A549 (cell line): ENCODE measurements around the gene SMAD6.

Experiments
- CBX8 ChIP-seq: fragments of 200-600 bp; sonication (generic); IDR thresholded peaks from 2 replicates; pipeline ENCODE4 v1.6.1; 2016
- CEBPB ChIP-seq, 2 experiments: fragments of >200 bp in 1 of 2; sonication (Bioruptor Twin) in 1 of 2; formaldehyde crosslinking in 1 of 2; IDR thresholded peaks; 2 replicates each; pipeline ENCODE4 v1.6.1; 2012 to 2016
- CTCF ChIP-seq: fragments of >200 bp; sonication (Bioruptor Twin); formaldehyde crosslinking; IDR thresholded peaks from 3 replicates; pipeline ENCODE4 v1.5.1; 2016
- MAFK ChIP-seq: fragments of 450-650 bp; IDR thresholded peaks from 2 replicates; pipeline ENCODE4 v1.6.1; 2014; ENCODE audit not compliant: partially characterized antibody
- SREBF2 ChIP-seq: fragments of 450-650 bp; IDR thresholded peaks from 2 replicates; pipeline ENCODE4 v1.6.1; 2014; ENCODE audit warnings: mild to moderate bottlenecking, moderate library complexity
- TP53 ChIP-seq: fragments of 250-450 bp; sonication (Bioruptor Pico); IDR thresholded peaks from 2 replicates; pipeline ENCODE4 v1.5.0; 2021; ENCODE audit warnings: mild to moderate bottlenecking, moderate library complexity
- ZFP36 ChIP-seq: fragments of 450-650 bp; IDR thresholded peaks from 2 replicates; pipeline ENCODE4 v1.6.1; 2014; ENCODE audit warnings: borderline replicate concordance; ENCODE audit not compliant: partially characterized antibody

GRCh38 chr15:66700802-66701421, 1.1 kb upstream of the SMAD6 start:
- TF ChIP-seq CEBPB (IDR thresholded peaks at IDR 0.05) (peak in 1 of 2 experiments; percentile 56; a peak in 2 of 4 replicates), CBX8 (no peak), CTCF (no peak), SREBF2 (no peak), ZFP36 (no peak), MAFK (no peak), TP53 (CRISPR knock-in tag) (no peak)
